K562 (cell line): ENCODE measurements around the gene KLHL8.

Experiments used
- ARHGAP35 ChIP-seq: fragments of 450-650 bp; IDR thresholded peaks from 2 replicates; pipeline ENCODE4 v1.6.1; 2018; ENCODE audit not compliant: partially characterized antibody
- BHLHE40 ChIP-seq: IDR thresholded peaks from 2 replicates; pipeline ENCODE4 v1.6.1; 2011; ENCODE audit warnings: low read length, improper control_type of control experiment
- CCAR2 ChIP-seq: fragments of 200-400 bp; formaldehyde crosslinking; IDR thresholded peaks from 2 replicates; pipeline ENCODE4 v1.6.1; 2017; ENCODE audit warnings: mild to moderate bottlenecking, low read depth, low read length
- CTCF ChIP-seq, 3 experiments: IDR thresholded peaks in 2 of 3; conservative IDR thresholded peaks in 1 of 3; 2 replicates each; pipeline ENCODE4 v1.5.1; 2011 to 2012; ENCODE audit warnings: low read length in 3 of 3, mild to moderate bottlenecking in 3 of 3, control low read depth in 2 of 3, improper control_type of control experiment in 1 of 3, inconsistent platforms in 1 of 3, low read depth in 1 of 3, mixed read lengths in 1 of 3, moderate library complexity in 1 of 3; ENCODE audit not compliant: insufficient read depth in 2 of 3
- JUNB ChIP-seq: fragments of 450-650 bp; formaldehyde crosslinking; conservative IDR thresholded peaks from 2 replicates; pipeline ENCODE4 v1.4.0; 2020; ENCODE audit warnings: mild to moderate bottlenecking
- LCOR ChIP-seq: sonication (generic); formaldehyde crosslinking; IDR thresholded peaks from 2 replicates; pipeline ENCODE4 v1.8.0; 2022; ENCODE audit warnings: mild to moderate bottlenecking, missing genetic modification reagents
- PBX2 ChIP-seq, 2 experiments: IDR thresholded peaks in 1 of 2; conservative IDR thresholded peaks in 1 of 2; 2 replicates each; pipeline ENCODE4 v1.6.1; 2016; ENCODE audit warnings: low read depth in 2 of 2, mild to moderate bottlenecking in 1 of 2, missing compliant biosample characterization in 1 of 2, missing genetic modification characterization in 1 of 2, moderate library complexity in 1 of 2
- SMC3 ChIP-seq: conservative IDR thresholded peaks from 2 replicates; pipeline ENCODE4 v1.6.1; 2011; ENCODE audit warnings: low read depth, low read length, improper control_type of control experiment; ENCODE audit not compliant: insufficient read depth
- STAT6 ChIP-seq: sonication (generic); formaldehyde crosslinking; IDR thresholded peaks from 2 replicates; pipeline ENCODE4 v1.8.1; 2023; ENCODE audit warnings: mild to moderate bottlenecking, missing genetic modification reagents
- TF ChIP-seq, protein P1 (sequence below): fragments of 200-800 bp; sonication (Bioruptor generic); IDR thresholded peaks from 2 replicates; pipeline ENCODE4 v1.6.1; 2017; ENCODE audit warnings: missing genetic modification characterization, missing compliant biosample characterization

DNA sequence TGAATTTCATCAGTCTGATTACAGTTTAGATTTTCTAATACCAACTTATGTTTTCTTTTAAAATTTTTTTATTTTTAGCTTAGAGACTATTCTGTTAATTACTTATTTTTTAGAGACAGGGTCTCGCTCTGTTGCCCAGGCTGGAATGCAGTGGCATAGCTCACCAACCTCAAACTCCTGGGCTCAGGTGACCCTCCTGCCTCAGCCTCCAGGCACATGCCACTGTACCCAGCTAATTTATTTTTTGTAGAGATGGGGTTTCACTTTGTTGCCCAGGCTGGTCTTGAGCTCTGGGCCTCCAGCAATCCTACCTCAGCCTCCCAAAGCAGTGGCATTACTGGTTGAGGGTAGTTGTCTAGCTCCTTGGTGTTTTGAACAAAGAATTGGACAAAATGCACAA lies 102.0 kb downstream of the KLHL8 start:
- no peak for TF ChIP-seq CTCF (IDR thresholded peaks at IDR 0.05 in 2 of 3, conservative IDR thresholded peaks at IDR 0.05 in 1 of 3; ENCODE audit: insufficient read depth in 2 of 3, low read depth in 1 of 3, low read length in 3 of 3)
- TF ChIP-seq, protein P1, sequence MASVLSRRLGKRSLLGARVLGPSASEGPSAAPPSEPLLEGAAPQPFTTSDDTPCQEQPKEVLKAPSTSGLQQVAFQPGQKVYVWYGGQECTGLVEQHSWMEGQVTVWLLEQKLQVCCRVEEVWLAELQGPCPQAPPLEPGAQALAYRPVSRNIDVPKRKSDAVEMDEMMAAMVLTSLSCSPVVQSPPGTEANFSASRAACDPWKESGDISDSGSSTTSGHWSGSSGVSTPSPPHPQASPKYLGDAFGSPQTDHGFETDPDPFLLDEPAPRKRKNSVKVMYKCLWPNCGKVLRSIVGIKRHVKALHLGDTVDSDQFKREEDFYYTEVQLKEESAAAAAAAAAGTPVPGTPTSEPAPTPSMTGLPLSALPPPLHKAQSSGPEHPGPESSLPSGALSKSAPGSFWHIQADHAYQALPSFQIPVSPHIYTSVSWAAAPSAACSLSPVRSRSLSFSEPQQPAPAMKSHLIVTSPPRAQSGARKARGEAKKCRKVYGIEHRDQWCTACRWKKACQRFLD (CRISPR knock-in tag) = no peak
- TF ChIP-seq SMC3 = no peak
- TF ChIP-seq LCOR = no peak
- no peak for TF ChIP-seq BHLHE40
- no peak for TF ChIP-seq PBX2 (CRISPR knock-in tag; IDR thresholded peaks at IDR 0.05; ENCODE audit: low read depth)
- no peak for TF ChIP-seq PBX2 (tag; conservative IDR thresholded peaks at IDR 0.05; ENCODE audit: low read depth)
- TF ChIP-seq CCAR2 = no peak
- TF ChIP-seq ARHGAP35 = no peak
- TF ChIP-seq JUNB (CRISPR knock-in tag) = no peak
- TF ChIP-seq STAT6 = no peak
